Kidney epithelial cell (primary cell): Measurements from ENCODE around the gene PPP1R13L. TPM values are rescaled to one million over a fixed set of nuclear protein-coding genes. Genes with fewer than 3 reads are reported as not detected.
A peak's percentile ranks its signal among the peaks of the same experiment; 100 is the strongest.

ENCODE experiments used
- DNase-seq: peaks from one replicate; pipeline ENCODE4 v3.0.0-alpha.2; 2010; ENCODE audit warnings: low read depth
- H3K27me3 ChIP-seq: 2 replicates; pipeline ENCODE4 v1.6.0; 2011; ENCODE audit warnings: low read length; ENCODE audit not compliant: control insufficient read depth, insufficient read depth
- H3K36me3 ChIP-seq: 2 replicates; pipeline ENCODE4 v1.5.1; 2011; ENCODE audit warnings: low read length; ENCODE audit not compliant: control insufficient read depth, insufficient read depth
- H3K4me3 ChIP-seq: 2 replicates; pipeline ENCODE4 v1.5.1; 2011; ENCODE audit warnings: low read depth, mild to moderate bottlenecking, control low read depth, low read length
- CTCF ChIP-seq: IDR thresholded peaks from 2 replicates; pipeline ENCODE4 v1.5.1; 2011; ENCODE audit warnings: mild to moderate bottlenecking, moderate library complexity, low read length, control low read depth, inconsistent platforms; ENCODE audit not compliant: insufficient read depth, poor library complexity, severe bottlenecking
- total RNA-seq: library from RNA; depleted of rRNA; stranded (reverse); fragments of >200 nt; gene quantifications from 2 replicates; pipeline ENCODE4 v1.2.3, GENCODE V29; 2015

The PPP1R13L gene
- total RNA-seq, result 30.9 and 34.5 TPM in 2 replicates

GRCh38 chr19:45404557-45405434 is at the start of gene PPP1R13L:
PPP1R13L (minus strand) TSS chr19:45405069; CDS start chr19:45398318, 6,751 bp downstream.
- no peaks in the 10 kb centered on the region for H3K36me3 ChIP-seq
- peak; percentile 70 for DNase-seq
- TF ChIP-seq CTCF, result no peak
- no peaks in the 10 kb centered on the region for H3K27me3 ChIP-seq
- peak within 1 kb of the TSS; percentile 86 for H3K4me3 ChIP-seq

GRCh38 chr19:45451850-45452387 is 47.0 kb upstream of the PPP1R13L start:
- no peak for TF ChIP-seq CTCF
- DNase-seq, result no peak
- Histone ChIP-seq H3K27me3 (no peaks in the 10 kb centered on the region), H3K36me3 (no peaks in the 10 kb centered on the region), H3K4me3 (no peak overlapping the region)

- TF ChIP-seq CTCF, result no peak
These were observed 46.4 kb upstream of the PPP1R13L start for GRCh38 chr19:45451131-45451849.

GRCh38 chr19:45450012-45450333 is 45.1 kb upstream of the PPP1R13L start:
- Histone ChIP-seq H3K27me3 (no peaks in the 10 kb centered on the region), H3K36me3 (no peaks in the 10 kb centered on the region), H3K4me3 (peak overlapping the region; percentile 86)
- DNase-seq, result no peak
- no peak for TF ChIP-seq CTCF

More at GRCh38 chr19:45451131-45451849, 46.4 kb upstream of the PPP1R13L start:
- H3K27me3 ChIP-seq, result no peaks in the 10 kb centered on the region
- no peak for DNase-seq
- H3K36me3 ChIP-seq, result no peaks in the 10 kb centered on the region
- H3K4me3 ChIP-seq, result peak overlapping the region; percentile 86

- DNase-seq, result no peak
- Histone ChIP-seq H3K4me3 (no peak overlapping the region), H3K27me3 (no peaks in the 10 kb centered on the region), H3K36me3 (no peaks in the 10 kb centered on the region)
- no peak for TF ChIP-seq CTCF
These were observed 44.0 kb upstream of the PPP1R13L start for GRCh38 chr19:45448887-45449299.
